G401 (cell line): Measurements from ENCODE around the gene HOXD13. TPM values are rescaled to one million over a fixed set of nuclear protein-coding genes. Genes with fewer than 3 reads are reported as not detected.

Source experiments
- DNase-seq: peaks from one replicate; pipeline ENCODE4 v3.0.0-alpha.2; 2015; ENCODE audit warnings: low spot score
- in situ Hi-C: cut with HindIII; loops from 2 replicates; pipeline ENCODE4 v1.10.0; 2016; ENCODE audit warnings: low sequenced_read_pairs, mixed read lengths
- total RNA-seq: library from RNA; depleted of rRNA; stranded (reverse); fragments of >200 nt; shearing (Covaris generic); gene quantifications from 2 replicates; pipeline ENCODE4 v1.2.3, GENCODE V29; 2014

HOXD13 gene
- total RNA-seq, 1 experiment from 2014 or later, result not detected

DNA sequence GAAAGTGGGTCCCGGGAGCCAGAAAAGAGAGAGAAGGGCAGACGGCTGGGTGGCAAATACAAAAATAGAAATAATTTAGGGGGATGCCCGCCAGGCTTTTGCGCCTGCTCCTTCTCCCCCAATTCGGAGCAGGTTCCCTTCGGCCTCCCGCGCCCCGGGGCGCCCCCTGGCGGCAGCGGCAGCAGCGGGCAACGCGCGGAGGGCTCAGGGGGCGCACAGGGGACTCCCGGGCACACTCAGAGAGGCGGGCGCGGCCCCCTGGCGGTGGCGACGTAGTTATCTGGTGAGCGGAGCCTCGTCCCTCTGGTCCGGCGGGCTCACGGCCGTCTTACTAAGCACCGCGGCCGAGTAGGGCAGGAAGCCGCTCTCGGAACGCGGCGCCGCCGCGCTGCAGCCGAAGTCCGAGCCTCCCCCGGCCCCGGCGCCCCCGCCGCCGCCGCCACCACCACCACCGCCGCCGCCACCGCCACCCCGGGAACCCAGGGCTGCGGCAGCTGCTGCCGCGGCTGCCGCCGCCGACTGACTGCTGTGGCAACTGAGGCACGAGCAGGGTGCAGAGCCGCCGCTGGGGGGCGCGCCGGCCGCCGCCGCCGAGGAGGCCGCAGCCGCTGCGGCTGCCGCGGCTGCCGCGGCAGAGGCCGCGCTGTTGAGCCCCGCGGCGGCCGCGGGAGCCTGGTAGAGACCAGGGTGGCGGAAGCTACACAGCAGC, 12.5 kb upstream of the HOXD13 start:
- in situ Hi-C loops, result no loop called here
- no peak for DNase-seq

DNA sequence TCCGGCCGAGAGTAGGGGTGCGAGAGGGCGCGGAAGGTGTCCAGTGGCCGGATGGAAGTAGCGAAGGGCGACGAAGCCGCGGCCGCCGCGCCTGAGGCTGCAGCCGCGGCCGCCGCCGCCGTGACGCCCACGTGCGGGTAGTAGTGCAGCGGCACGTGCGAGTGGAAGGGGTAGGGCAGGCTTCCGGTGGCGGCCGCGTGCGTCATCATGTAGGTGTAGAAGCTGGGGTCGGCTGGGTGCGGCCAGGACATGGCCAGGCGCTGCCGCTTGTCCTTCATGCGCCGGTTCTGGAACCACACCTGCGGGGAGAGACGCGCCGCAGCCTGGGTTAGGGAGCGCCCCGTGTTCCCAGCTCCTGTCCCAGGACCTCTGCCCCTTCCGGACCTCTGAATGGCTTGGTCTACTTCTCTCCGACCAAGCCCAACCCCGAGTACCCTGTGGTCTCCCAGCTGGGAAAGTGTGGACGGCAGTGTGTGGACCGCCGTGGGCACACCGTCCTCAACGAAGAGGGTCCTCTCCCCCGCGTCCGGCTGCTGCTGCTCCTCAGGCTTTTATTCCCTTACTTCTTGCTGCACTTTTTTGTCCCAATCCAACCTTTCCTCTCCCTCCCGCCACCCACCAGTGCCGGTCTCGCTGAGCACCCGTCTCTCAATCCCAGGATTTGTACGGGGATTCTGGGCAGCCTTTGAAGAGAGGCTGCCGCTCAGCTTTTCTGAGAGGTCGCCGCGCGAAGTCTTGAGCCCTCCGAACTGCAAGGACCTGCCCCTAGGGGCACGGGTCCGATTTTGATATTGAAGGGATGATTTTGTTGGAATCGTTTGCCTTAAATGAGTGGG, 11.8 kb upstream of the HOXD13 start:
- DNase-seq, result no peak
- in situ Hi-C loops, result no loop called here

DNA sequence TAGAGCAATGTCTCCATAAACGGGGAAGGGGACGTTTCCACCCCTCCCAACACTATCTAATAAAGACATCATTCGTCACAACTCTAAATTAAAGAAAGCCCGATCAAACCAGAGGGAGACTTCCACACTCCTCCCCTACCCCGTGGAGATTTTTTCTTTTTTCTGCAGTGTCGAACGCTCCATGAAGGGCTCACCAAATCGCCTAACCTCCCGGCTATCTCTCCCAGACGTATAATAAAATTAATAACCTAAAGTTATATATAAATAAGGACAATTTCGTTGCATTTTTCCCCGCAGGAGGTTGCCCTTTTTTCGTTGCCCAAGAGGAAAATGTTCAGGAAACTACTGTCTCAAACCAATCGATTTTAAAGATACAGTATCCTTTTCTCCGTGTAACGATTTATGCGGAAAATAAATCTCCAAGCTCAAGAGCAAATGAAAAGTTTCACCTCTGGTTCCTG, 11.1 kb upstream of the HOXD13 start:
- in situ Hi-C loops, result no loop called here
- no peak for DNase-seq

DNA sequence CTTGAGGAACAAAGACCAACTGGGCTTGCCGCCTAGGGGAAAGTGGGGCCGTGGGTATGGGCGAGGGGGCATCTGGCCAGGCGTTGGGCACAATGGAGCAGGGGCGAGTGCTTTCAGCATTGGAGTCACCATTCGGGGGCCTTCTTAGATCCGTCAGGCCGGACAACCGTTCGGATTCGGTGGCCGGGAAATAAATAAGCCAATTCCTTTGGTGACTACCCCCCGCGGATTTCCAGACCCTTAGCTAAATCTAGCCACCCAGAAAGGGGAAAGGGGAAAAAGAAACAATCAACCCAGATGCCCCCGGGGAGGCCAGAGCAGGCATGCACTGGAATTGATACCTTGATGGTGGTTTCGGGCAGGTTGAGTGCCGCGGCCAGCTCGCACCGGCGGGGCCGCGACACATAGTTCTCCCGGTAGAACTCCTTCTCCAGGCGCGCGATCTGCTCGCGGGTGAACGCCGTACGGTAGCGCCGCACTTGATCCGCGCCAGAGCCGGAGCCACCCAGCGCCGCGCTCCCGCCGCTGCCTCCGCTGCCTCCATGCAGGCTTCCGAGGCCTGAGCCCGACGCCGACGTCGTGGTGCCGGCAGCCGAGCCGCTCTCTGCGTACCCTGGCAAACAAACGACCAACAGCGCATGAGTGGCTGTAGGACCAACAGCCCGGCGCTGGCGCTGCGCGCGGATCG, 10.5 kb upstream of the HOXD13 start:
- in situ Hi-C loops, result no loop called here
- no peak for DNase-seq

DNA sequence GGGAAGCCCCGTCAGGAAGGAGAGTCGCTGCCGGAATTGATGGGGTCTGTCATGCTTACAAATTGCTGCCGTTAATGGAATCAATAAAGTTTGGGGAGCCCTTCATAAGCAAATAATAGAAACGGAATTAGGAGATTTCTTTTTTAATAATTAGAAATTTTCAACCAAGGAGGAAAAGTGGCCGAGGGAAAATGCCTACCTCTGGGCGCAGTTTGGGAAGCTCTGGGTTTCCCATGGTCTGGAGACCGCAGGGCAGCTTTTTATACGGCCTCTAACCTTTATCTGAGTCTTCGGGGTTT, 10.0 kb upstream of the HOXD13 start:
- in situ Hi-C loops, result no loop called here

DNA sequence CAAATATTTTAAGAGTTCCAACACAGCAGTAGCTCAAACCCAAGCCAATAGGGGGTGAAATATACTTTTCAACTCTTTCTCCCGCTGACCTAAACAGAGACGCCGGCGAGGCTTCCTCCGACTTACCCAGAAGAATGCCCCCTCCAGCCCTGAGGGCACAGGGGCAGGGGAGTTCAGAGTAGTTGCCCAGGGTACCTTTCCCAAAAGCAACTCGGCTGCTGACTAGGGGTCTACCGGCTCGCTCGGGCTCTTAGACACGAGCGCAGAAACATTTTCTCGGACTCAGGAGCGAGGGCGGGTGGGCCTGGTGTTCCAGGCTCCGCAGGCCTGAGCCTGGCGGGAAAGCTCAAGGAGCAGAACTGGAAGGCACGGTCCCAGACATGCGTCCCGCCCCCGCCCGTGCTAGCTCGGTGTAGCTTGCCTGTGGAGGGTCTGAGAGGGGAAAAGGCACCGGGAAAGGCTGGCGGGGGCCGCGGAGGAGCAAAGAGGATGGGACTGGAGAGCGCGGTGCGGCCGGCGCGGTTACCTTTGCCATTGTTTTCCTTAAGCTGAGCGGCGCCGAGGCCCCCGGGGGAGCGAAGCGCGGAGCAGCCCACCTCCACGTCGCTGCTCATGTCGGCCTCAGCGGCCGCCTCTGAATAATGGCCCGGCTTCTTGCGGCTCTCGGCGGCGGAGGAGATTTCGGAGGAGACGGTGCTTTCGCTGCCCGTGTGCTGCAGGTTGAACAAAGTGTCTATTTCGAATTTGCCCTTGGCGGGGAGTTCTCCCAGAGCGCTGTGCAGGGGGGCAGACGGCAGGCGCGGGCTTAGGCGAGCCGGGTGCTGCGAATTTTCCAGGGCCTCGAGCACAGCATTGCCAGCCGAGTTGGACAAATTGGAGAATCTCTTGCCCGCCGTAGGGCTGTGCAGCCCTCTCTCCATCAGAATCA, 9.4 kb upstream of the HOXD13 start:
- in situ Hi-C loops, result no loop called here
- no peak for DNase-seq

More for the DNA sequence above, 10.0 kb upstream of the HOXD13 start:
- DNase-seq, result no peak

DNA sequence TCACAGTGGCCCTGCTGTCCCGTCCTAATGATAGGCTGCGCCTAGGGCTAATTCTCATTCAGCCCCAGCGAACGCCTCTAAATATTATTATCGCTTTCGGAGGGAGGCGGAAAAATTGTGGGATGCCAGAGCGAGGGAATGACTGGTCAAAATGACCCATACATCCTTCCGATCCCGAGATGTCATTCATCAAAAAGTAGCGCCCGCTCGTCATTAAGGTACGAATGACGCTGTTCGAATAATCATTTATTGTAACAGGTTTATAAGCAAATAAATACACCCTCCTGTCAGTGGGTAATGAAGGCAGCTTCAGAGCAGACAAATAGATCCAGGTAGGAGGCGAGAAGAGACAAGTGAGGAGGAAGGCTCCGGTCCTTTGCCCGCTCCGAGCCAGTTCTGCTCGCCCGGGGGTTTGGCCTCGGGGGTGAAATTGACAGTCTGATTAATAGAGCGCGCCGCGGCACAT, 8.7 kb upstream of the HOXD13 start, which contains the start of gene EVX2:
TSS of gene EVX2 (minus strand) at position 167 of the 466 bp plus-strand sequence. CDS start 186 bp downstream, outside the sequence.
- in situ Hi-C loops, result no loop called here
- DNase-seq, result no peak

DNA sequence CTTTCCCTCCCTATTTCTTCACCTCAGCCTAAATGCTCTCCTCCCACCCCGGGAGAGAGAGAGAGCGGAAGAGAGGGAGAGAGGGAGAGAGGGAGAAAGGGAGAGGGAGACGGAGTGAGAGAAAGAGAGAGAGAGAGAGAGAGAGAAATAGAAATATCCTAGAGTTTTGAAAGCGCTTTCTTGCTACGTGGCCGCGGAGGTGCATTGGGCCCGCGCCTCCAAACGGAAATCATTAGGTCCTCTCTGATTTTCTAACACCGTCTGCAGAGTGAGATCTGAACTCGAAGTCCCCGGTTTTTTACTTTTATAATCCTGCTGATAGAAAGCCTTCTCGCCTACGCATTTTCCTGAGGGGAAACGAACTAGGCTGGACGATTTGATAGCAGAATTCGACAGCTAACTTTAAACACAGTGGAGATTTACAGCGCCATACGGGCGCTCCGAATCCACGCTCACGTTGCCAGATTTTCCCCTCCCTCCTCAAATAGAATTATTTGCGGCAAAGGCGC, 7.9 kb upstream of the HOXD13 start:
- in situ Hi-C loops, result no loop called here
- DNase-seq, result no peak

DNA sequence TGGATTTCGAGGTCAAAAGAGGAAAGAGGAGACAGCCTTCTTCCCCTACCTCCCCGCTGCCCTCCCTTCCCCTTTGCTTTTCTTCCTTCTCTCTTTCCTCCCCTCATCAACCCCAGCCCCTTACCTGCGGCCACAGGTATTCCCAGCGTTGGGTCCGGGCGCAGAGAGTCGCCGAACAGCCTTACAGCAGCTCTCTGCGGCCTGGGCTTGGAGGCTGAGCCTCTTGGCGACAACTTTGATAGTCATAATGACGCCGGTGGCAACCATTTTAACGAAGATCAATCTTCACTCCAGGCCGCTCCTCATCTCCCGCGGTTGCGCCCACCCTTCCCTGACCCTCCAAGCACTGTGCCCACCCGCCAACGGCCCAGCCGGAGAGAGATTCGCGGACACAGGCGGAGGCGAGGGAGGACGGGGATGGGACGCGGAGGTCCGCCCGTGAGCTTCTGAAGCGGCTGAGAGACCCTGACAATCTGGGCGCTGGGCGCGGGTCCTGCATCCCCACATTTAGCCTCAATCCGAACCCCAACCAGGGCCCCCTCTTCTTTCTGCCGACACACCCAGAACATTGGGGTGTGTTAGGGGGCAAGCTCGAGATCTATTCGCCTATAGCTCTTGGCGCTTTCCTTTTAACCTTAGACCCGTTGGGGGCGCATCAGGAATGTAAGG, 7.3 kb upstream of the HOXD13 start:
- DNase-seq, result no peak
- in situ Hi-C loops, result no loop called here

DNA sequence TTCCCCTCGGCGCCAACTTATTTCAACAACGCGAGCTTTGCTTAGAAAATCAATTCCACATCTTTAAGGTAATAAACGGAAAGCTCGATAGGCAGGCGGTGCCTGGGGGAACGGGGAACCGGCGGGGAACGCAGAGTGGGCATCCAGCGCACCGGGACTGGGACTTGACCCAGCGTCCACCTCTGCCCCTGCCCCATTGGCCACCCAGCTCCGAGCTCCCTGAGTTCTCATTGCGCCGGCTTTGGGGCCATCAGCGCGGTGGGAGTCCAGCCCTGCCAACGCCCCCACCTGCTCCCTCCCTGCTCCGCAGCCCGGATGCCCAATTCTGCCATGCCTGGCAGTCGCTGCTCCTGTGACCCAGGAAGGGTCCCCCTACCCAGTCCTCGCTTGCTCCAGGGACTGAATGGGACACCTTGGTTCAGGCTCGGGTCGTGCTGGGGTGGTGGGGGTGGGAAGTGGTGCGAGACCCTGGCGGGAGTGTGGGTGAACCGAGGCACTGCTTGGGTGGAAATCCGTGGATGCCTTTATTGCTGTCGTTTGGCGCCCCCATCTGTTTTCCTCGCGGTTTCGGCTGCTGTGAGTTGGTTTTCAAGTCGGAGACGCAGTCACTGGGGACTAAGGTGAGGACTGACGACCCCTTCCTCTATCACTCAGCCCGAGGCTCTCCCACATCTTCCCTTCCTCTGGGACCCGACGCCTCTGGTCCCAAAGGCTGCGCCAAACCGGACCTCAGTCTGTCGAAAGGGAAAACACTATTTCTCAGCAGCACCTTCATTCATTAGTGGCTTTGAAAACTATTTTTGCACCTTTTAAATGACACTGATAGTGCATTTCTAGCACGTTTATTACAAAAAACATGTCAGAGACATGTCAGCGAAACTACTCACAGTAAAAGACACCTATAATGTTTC, 6.4 kb upstream of the HOXD13 start:
- DNase-seq, result no peak
- in situ Hi-C loops, result no loop called here

DNA sequence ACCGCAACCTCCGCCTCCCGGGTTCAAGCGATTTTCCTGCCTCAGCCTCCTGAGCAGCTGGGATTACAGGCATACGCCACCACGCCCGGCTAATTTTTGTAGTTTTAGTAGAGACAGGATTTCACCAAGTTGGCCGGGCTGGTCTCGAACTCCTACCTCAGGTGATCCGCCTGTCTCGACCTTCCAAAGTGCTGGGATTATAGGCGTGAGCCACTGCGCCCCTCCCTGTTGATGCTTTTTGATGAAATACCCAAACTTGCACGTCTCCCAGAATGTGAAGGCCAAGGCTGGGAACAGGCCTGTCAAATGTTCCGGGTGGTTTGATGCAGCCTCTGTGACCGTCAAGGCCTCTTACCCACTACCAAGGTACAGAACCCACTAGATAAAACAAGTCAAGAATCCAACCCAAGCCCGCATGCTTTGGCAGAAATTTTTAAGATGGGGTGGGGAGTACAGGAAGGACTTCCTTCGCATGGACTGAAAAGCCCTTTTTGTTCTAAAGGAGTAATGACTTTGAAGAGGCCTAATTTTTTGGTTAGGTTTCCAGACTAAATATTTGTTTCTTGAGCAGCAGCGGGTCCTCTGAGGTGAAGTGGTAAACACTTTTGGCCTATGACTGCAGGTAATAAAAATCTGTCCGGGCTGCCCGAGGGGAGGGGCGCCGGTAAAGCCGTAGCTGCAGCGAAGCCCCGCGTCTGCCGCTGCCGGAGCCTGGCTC, 5.0 kb upstream of the HOXD13 start:
- DNase-seq, result no peak
- in situ Hi-C loops, result no loop called here

DNA sequence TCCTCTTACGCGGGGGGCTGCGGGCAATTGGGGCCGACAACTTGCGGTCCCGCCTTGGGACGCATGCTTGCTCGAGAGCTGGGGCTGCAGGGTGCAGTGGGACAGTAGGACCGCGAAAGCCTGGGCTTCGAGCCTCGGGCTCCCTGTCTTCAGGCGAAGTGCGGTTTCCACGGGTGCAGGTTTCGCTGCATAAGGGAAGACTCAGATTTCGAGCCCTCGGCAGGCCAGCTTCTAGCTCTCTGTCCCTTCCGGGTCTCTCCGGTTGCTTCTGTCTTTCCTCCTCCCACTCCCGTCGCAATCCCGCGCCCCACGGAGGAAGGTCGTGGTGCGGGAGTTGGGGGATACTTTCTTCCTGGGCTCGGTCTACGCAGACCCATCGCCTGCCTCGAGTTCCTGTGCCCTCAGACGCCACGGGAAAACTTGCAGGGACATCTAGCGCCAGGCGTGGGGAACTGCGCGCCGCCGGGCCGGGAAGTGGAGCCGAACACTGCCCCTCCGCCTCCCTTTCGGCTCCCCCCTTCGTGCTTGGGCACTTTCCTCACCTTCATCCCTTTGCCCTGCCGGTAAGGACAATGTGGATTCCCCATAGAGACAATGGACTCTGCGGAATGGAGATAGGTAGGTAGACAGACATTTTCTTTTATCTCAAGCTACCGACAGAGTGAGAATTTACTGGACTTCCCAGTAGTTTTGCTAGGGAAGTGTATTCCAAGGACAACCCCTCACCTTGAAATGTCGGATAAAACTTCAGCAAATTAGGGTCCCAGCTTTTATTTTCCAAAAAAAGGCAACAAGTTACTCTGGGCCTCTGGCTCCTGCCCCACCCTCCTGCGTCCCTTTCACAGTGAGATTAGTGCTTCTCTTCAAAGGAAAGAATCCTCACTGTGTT, 4.2 kb upstream of the HOXD13 start:
- DNase-seq, result no peak
- in situ Hi-C loops, result no loop called here

DNA sequence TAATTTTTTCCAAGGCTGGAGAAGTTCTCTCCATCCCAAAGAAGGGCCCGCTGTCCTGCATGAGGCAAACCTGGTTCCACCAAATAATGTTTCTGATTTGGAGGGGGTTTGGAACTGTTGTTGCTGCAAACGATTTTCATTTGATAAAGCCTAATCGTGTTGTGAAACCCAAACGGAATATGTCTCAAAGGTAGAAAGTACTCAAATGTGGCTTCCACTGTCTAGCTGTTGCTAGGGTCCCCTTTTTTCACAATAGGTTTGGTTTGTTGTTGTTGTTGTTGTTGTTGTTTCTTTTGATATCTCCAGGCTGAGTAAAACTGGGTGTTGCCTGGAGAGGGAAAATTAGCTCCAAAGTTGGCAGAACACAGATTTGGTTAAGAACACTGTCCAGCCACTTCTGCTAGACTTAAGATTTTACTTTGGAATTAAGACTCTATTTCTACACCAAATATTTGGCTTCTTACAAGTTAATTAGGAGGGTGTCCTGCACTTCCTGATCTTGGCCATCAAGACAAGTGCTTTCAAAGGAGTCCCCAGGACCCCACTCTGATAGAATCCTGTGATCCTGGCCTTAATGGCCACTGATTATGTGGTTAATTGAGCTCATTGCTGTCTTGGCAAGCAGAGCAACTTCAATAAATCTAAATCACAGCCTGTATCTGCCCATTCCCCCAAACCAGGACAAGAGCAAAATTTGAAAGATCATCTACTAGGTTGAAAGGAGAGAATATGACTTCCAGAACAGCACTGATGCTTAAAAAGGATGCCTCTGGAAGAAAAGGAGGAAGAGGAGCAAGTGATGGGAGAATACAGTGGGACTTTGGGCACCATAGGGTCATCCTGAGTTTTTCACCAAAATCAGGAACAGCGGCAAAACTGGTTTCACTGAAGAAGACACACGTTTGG, 3.3 kb upstream of the HOXD13 start:
- in situ Hi-C loops, result no loop called here
- no peak for DNase-seq

DNA sequence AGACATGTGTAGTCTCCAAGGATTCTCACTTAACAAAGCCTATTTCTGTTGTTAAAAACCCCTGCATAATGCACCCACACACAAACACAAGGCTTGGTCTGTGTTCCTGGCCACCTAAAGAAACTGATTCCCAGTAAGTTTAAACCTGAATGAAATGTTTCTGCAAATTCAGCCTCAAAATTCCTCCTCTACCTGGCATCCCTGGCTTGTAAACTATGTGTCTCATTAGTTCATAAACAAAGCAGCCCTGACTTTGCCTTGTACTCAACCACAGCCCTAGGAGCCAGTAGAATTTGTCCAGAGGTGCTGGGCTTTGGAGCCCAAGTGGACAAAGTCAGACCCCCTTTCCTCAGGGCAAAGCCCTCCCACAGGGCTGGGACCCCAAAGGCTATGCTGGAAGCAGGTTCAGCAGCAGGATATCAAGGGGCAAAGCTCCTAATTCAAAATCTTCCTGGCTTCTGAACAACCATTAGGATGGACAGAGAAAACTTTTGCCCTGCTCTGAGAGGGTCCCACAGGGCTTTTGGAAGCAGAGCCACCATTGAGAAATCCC, 2.6 kb upstream of the HOXD13 start:
- DNase-seq, result no peak
- in situ Hi-C loops, result no loop called here

DNA sequence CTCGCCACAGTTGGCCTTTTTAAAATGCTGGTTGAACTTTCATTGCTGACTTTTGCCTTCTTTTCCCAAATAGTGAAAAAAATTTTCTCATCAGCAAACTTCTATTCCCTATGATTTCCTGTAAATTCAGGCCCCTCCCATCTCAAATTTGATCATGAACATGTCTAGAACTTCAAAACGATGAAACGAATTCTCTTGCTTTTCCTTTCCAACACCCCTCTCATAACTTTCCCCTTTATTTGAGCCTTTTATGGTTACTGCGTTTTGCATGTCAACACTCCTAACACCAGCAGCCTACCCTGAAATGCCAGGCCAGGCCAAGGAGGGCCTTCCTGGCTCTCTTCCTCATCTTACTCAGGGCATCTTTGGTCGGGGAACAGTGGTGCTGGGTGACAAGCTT, 1.7 kb upstream of the HOXD13 start:
- in situ Hi-C loops, result no loop called here

More for the DNA sequence above, 1.7 kb upstream of the HOXD13 start:
- DNase-seq, result no peak
